ENCODE data around the gene DLG2. TPM values are rescaled to one million over a fixed set of nuclear protein-coding genes. Genes with fewer than 3 reads are reported as not detected.

Gene DLG2
- total and polyA plus RNA-seq, 4 donors = 1.3 to 23.3 (median 10.9) TPM

DNA sequence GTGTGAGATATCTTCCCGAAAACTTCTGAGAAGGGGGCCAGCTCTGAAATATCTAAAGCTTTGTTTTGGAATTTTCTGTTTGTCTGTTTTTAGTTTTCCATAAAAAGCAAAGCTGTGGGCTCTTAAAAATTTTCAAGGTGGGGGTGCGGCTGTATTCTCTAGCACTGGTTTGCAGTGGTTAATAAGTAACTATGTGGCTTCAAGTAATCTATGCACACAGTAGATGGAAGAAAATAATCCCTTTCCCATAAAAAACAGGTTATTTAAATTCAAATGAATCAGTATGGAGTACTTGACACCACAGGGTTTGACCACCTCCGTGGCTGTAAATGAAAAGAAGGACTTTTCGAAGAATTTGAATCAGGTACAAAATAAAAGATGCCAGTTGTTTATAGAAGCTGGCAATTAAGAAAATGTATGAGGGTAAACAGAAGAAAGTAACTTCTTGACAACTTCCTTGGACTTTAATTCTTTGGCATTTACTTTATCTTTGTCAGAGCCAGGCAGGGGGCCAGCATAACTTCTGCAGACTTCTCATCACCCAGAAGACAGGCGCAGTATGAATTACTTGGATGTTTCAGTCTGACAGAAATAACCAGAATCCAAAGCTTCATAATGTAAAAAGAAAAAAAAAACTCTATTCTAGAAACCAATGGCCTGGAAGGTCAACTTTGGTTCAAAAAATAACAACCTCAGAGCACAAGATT lies 981.0 kb downstream of the DLG2 start:
- no peak for ATAC-seq (ENCODE audit: low FRiP score)
- intact Hi-C loops (cut with DNase I) = no loop called here

GRCh38 chr11:84642500-84642899 lies 984.6 kb downstream of the DLG2 start:
- H3K27me3 ChIP-seq (ENCODE audit: control insufficient read depth in 1 of 2, insufficient read depth in 2 of 2, low read length in 1 of 2) = no peaks in the 10 kb centered on the region
- intact Hi-C loops (cut with DNase I) = no loop called here
- no peak for DNase-seq
- H3K27ac ChIP-seq (ENCODE audit: low read depth in 1 of 2, low read length in 2 of 2) = no peak overlapping the region
- H3K36me3 ChIP-seq (ENCODE audit: control insufficient read depth in 1 of 2, insufficient read depth in 2 of 2, low read length in 1 of 2) = no peaks in the 10 kb centered on the region
- no peak for ATAC-seq (ENCODE audit: low FRiP score)
- no peaks in the 10 kb centered on the region for H3K4me1 ChIP-seq (ENCODE audit: control insufficient read depth in 1 of 2, insufficient read depth in 2 of 2, low read length in 2 of 2)
- H3K9me3 ChIP-seq (ENCODE audit: control insufficient read depth, low read length) = no peaks in the 10 kb centered on the region
- H3K4me3 ChIP-seq (ENCODE audit: low read length in 2 of 2) = no peak overlapping the region

More for the DNA sequence above, 981.0 kb downstream of the DLG2 start:
- DNase-seq = no peak
- H3K4me3 ChIP-seq (ENCODE audit: low read length in 2 of 2) = no peak overlapping the region
- H3K9me3 ChIP-seq (ENCODE audit: control insufficient read depth, low read length) = no peaks in the 10 kb centered on the region
- no peak overlapping the region for H3K27ac ChIP-seq (ENCODE audit: low read depth in 1 of 2, low read length in 2 of 2)
- no peaks in the 10 kb centered on the region for H3K4me1 ChIP-seq (ENCODE audit: control insufficient read depth in 1 of 2, insufficient read depth in 2 of 2, low read length in 2 of 2)
- H3K36me3 ChIP-seq (ENCODE audit: control insufficient read depth in 1 of 2, insufficient read depth in 2 of 2, low read length in 1 of 2) = no peaks in the 10 kb centered on the region
- WGBS, 2 donors = 50 to 56% methylated on average over 5 of the region's 5 CpGs
- H3K27me3 ChIP-seq (ENCODE audit: control insufficient read depth in 1 of 2, insufficient read depth in 2 of 2, low read length in 1 of 2) = no peaks in the 10 kb centered on the region

DNA sequence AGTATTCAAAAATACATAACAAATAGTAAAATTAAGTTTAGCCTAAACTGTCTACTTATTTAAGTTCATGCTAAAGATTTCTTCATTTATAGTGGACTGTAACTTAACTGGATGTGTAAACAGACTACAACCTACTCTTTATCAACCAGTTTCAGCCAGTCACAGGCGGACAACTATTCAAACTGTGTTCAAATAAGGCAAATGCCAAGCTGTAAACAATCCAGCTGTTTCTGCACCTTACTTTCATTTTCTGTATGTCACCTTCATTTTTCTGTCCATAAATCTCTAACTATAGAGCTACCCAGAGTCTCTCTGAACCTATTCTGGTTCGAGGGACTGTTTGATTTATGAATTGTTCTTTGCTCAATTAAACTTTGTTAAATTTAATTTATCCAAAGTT lies 992.8 kb downstream of the DLG2 start:
- intact Hi-C loops (cut with DNase I) = no loop called here
- no peaks in the 10 kb centered on the region for H3K4me1 ChIP-seq (ENCODE audit: control insufficient read depth in 1 of 2, insufficient read depth in 2 of 2, low read length in 2 of 2)
- WGBS, 2 donors = 73 to 75% methylated on average over 2 of the region's 2 CpGs

GRCh38 chr11:84628871-84629620 lies 998.1 kb downstream of the DLG2 start:
- no peak overlapping the region for H3K4me3 ChIP-seq (ENCODE audit: low read length in 2 of 2)
- H3K4me1 ChIP-seq (ENCODE audit: control insufficient read depth in 1 of 2, insufficient read depth in 2 of 2, low read length in 2 of 2) = no peaks in the 10 kb centered on the region
- H3K9me3 ChIP-seq (ENCODE audit: control insufficient read depth, low read length) = no peaks in the 10 kb centered on the region
- DNase-seq (no peak), ATAC-seq (ENCODE audit: low FRiP score) (no peak)
- WGBS, 2 donors = 35 to 38% methylated on average over 4 of the region's 4 CpGs
- intact Hi-C loops (cut with DNase I) = no loop called here
- H3K27ac ChIP-seq (ENCODE audit: low read depth in 1 of 2, low read length in 2 of 2) = no peak overlapping the region
- no peaks in the 10 kb centered on the region for H3K27me3 ChIP-seq (ENCODE audit: control insufficient read depth in 1 of 2, insufficient read depth in 2 of 2, low read length in 1 of 2)
- H3K36me3 ChIP-seq (ENCODE audit: control insufficient read depth in 1 of 2, insufficient read depth in 2 of 2, low read length in 1 of 2) = no peaks in the 10 kb centered on the region

More for the DNA sequence above, 992.8 kb downstream of the DLG2 start:
- Histone ChIP-seq H3K27me3 (ENCODE audit: control insufficient read depth in 1 of 2, insufficient read depth in 2 of 2, low read length in 1 of 2) (no peaks in the 10 kb centered on the region), H3K36me3 (ENCODE audit: control insufficient read depth in 1 of 2, insufficient read depth in 2 of 2, low read length in 1 of 2) (peaks cover 0 to 2% of the 10 kb centered on the region in 2 donors), H3K9me3 (ENCODE audit: control insufficient read depth, low read length) (no peaks in the 10 kb centered on the region), H3K27ac (ENCODE audit: low read depth in 1 of 2, low read length in 2 of 2) (no peak overlapping the region), H3K4me3 (ENCODE audit: low read length in 2 of 2) (no peak overlapping the region)
- ATAC-seq (ENCODE audit: low FRiP score) (no peak), DNase-seq (no peak)

DNA sequence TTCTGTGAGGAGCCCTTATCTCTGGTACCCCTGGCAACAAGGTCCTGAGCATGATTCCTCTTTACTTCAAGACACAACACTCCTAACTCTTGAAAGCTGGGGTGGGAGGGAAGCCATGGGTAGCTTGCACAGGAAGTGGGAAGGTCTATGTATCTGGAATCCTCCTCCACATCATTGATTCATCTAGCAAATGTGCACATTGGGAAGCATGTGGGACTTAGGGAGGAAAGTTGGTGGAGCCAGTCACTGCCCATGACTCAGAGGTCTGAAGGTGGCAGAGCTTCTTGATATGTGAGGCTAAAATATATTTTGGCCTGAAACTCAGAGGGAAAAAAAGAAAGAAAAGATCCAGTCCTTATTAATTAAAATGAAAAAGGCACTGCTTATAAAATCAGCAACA lies 1000.9 kb downstream of the DLG2 start:
- no peaks in the 10 kb centered on the region for H3K36me3 ChIP-seq (ENCODE audit: control insufficient read depth in 1 of 2, insufficient read depth in 2 of 2, low read length in 1 of 2)
- intact Hi-C loops (cut with DNase I) = no loop called here
- H3K27me3 ChIP-seq (ENCODE audit: control insufficient read depth in 1 of 2, insufficient read depth in 2 of 2, low read length in 1 of 2) = no peaks in the 10 kb centered on the region
- H3K4me1 ChIP-seq (ENCODE audit: control insufficient read depth in 1 of 2, insufficient read depth in 2 of 2, low read length in 2 of 2) = no peaks in the 10 kb centered on the region
- H3K27ac ChIP-seq (ENCODE audit: low read depth in 1 of 2, low read length in 2 of 2) = no peak overlapping the region
- H3K9me3 ChIP-seq (ENCODE audit: control insufficient read depth, low read length) = no peaks in the 10 kb centered on the region
- no peak overlapping the region for H3K4me3 ChIP-seq (ENCODE audit: low read length in 2 of 2)
- DNase-seq = no peak
- no peak for ATAC-seq (ENCODE audit: low FRiP score)

DNA sequence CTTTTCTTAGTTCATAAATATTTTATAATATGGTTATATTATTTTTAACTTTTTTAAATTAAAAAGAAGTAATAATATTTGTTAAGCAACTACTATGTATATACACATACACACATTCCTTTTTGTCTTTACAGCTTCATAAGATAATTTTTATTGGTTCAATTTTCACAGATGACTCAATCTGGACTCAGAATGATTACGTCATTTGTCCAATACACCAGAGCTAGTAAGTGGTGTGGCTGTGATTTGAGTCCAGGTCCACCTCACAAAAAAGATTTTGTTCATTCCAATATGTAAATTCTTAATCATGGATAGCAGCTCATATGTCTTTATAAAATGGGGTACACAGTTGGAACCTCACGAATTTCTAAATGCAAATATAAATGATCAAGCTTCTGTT lies 1014.5 kb downstream of the DLG2 start:
- Histone ChIP-seq H3K27me3 (ENCODE audit: control insufficient read depth in 1 of 2, insufficient read depth in 2 of 2, low read length in 1 of 2) (no peaks in the 10 kb centered on the region), H3K36me3 (ENCODE audit: control insufficient read depth in 1 of 2, insufficient read depth in 2 of 2, low read length in 1 of 2) (no peaks in the 10 kb centered on the region), H3K9me3 (ENCODE audit: control insufficient read depth, low read length) (no peaks in the 10 kb centered on the region), H3K27ac (ENCODE audit: low read depth in 1 of 2, low read length in 2 of 2) (no peak overlapping the region), H3K4me3 (ENCODE audit: low read length in 2 of 2) (no peak overlapping the region), H3K4me1 (ENCODE audit: control insufficient read depth in 1 of 2, insufficient read depth in 2 of 2, low read length in 2 of 2) (peaks cover 3 to 7% of the 10 kb centered on the region in 2 donors)
- ATAC-seq (ENCODE audit: low FRiP score) (no peak), DNase-seq (no peak)
- 81 to 84% methylated on average over 2 of the region's 2 CpGs for WGBS, 2 donors
- intact Hi-C loops (cut with DNase I) = no loop called here

DNA sequence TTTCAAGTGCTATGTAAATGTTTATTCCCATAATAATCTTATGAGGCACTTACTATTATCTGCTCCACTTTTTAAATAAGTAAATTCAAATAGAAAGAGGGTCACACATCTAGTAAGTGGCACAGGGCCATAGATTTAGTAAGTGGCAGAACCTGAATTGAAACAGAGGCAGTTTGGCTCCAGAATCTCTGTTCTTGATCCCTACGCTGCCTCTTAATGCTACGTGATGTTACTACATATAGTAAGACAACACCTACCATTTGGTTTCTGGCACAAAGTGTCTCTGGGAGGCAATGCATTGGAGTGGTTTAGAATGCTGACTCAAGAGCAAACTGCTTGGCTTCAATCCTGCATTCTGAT lies 1018.3 kb downstream of the DLG2 start:
- no peak overlapping the region for H3K27ac ChIP-seq (ENCODE audit: low read depth in 1 of 2, low read length in 2 of 2)
- intact Hi-C loops (cut with DNase I) = no loop called here
- ATAC-seq (ENCODE audit: low FRiP score) = peak; percentile 15

DNA sequence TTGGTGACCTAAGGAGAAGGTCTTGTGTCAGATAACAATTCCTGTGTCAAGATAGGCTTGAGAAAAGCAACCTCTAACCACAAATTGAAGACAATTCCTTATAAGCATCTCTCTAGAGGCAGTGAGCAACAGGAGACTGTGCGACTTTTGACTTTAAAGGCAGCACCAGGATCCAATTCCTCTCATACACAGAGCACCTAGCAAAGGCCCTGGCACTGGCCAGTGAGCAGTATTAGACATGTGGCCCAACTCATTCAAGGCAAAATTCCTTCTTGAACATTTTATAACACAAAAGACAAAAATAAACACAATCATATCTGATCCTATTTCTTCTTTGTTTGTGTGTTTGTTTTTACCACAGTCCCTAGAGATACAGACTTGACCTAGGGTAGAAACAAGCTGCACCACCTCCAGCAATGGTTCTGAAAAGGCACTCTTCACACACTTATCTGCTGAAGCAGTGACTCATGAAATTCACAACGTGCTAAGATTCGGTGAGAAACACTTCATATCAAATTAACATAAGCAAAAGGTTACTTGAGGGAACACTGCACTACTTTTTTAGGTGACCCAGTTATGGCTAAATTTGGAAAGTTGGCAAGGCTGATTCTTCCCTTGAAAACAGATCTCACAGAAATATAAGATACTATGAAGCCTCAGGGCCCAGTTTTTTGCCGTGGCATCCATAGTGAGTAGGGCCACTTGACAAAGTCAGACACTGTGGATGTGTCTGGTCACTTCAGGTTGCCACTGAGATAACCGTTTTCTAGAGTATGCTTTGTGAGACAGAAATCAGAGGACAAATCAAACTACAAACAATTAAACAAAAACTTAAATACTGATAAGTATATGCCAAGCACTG lies 1018.9 kb downstream of the DLG2 start:
- H3K27me3 ChIP-seq (ENCODE audit: control insufficient read depth in 1 of 2, insufficient read depth in 2 of 2, low read length in 1 of 2) = no peaks in the 10 kb centered on the region
- no peak overlapping the region for H3K27ac ChIP-seq (ENCODE audit: low read depth in 1 of 2, low read length in 2 of 2)
- intact Hi-C loops (cut with DNase I) = no loop called here
- no peaks in the 10 kb centered on the region for H3K9me3 ChIP-seq (ENCODE audit: control insufficient read depth, low read length)
- no peaks in the 10 kb centered on the region for H3K36me3 ChIP-seq (ENCODE audit: control insufficient read depth in 1 of 2, insufficient read depth in 2 of 2, low read length in 1 of 2)
- 30 to 32% methylated on average over 5 of the region's 5 CpGs for WGBS, 2 donors
- peaks cover 4 to 7% of the 10 kb centered on the region in 2 donors for H3K4me1 ChIP-seq (ENCODE audit: control insufficient read depth in 1 of 2, insufficient read depth in 2 of 2, low read length in 2 of 2)
- H3K4me3 ChIP-seq (ENCODE audit: low read length in 2 of 2) = no peak overlapping the region
- no peak for ATAC-seq (ENCODE audit: low FRiP score)
- DNase-seq = no peak

More for the DNA sequence above, 1018.3 kb downstream of the DLG2 start:
- 56 to 62% methylated on average over 2 of the region's 2 CpGs for WGBS, 2 donors
- H3K36me3 ChIP-seq (ENCODE audit: control insufficient read depth in 1 of 2, insufficient read depth in 2 of 2, low read length in 1 of 2) = no peaks in the 10 kb centered on the region
- no peaks in the 10 kb centered on the region for H3K9me3 ChIP-seq (ENCODE audit: control insufficient read depth, low read length)
- no peak overlapping the region for H3K4me3 ChIP-seq (ENCODE audit: low read length in 2 of 2)
- peaks cover 4 to 7% of the 10 kb centered on the region in 2 donors for H3K4me1 ChIP-seq (ENCODE audit: control insufficient read depth in 1 of 2, insufficient read depth in 2 of 2, low read length in 2 of 2)
- no peak for DNase-seq
- no peaks in the 10 kb centered on the region for H3K27me3 ChIP-seq (ENCODE audit: control insufficient read depth in 1 of 2, insufficient read depth in 2 of 2, low read length in 1 of 2)

Measured in aorta (tissue), 5 donors.